ENCODE measurements around the gene WDR18.
"Not testable (repeated sequence)": the region's sequence is repeated elsewhere in the genome, so short reads cannot be mapped to it uniquely, and the experiment has no call there.

The WDR18 gene

GRCh38 chr19:955803-956765 lies 28.1 kb upstream of the WDR18 start:
- no peak for TF ChIP-seq CTCF (IDR thresholded peaks at IDR 0.05; ENCODE audit: borderline replicate concordance, insufficient read depth, low read depth, low read length)
- no peak overlapping the region for H3K4me3 ChIP-seq (ENCODE audit: low read depth, low read length)

- no peak for TF ChIP-seq CTCF (IDR thresholded peaks at IDR 0.05; ENCODE audit: borderline replicate concordance, insufficient read depth, low read depth, low read length)
- H3K4me3 ChIP-seq (ENCODE audit: low read depth, low read length) = no peak overlapping the region
These were observed 27.2 kb upstream of the WDR18 start for GRCh38 chr19:956766-957440.

GRCh38 chr19:957578-957977 lies 26.6 kb upstream of the WDR18 start:
- not testable (repeated sequence) for H3K4me3 ChIP-seq (ENCODE audit: low read depth, low read length)

GRCh38 chr19:958967-959855 lies 24.9 kb upstream of the WDR18 start:
- TF ChIP-seq CTCF (IDR thresholded peaks at IDR 0.05; ENCODE audit: borderline replicate concordance, insufficient read depth, low read depth, low read length) = no peak

GRCh38 chr19:960020-960419 lies 24.1 kb upstream of the WDR18 start:
- no peak overlapping the region for H3K4me3 ChIP-seq (ENCODE audit: low read depth, low read length)
- no peak for TF ChIP-seq CTCF (IDR thresholded peaks at IDR 0.05; ENCODE audit: borderline replicate concordance, insufficient read depth, low read depth, low read length)

More at GRCh38 chr19:958967-959855, 24.9 kb upstream of the WDR18 start:
- no peak overlapping the region for H3K4me3 ChIP-seq (ENCODE audit: low read depth, low read length)

- H3K4me3 ChIP-seq (ENCODE audit: low read depth, low read length) = no peak overlapping the region
- TF ChIP-seq CTCF (IDR thresholded peaks at IDR 0.05; ENCODE audit: borderline replicate concordance, insufficient read depth, low read depth, low read length) = no peak
These were observed 23.6 kb upstream of the WDR18 start for GRCh38 chr19:960601-960938.

Data from GM12875 (cell line).